Keratinocyte (primary cell): ENCODE measurements around the gene PID1.

Source experiments
- CTCF ChIP-seq, 3 experiments: IDR thresholded peaks in 1 of 3; conservative IDR thresholded peaks in 1 of 3; optimal IDR thresholded peaks in 1 of 3; 2 replicates in 2 of 3; 3 replicates in 1 of 3; pipeline versions ENCODE3 to v1.5.1; 2011; ENCODE audit warnings: low read length in 3 of 3, mild to moderate bottlenecking in 3 of 3, moderate library complexity in 2 of 3, control low read depth in 1 of 3, inconsistent platforms in 1 of 3; ENCODE audit not compliant: insufficient read depth in 2 of 3; ENCODE audit errors: extremely low read depth in 1 of 3
- EZH2 ChIP-seq: IDR thresholded peaks from one replicate; pipeline ENCODE4 v1.6.1; 2012; ENCODE audit warnings: inconsistent platforms, mild to moderate bottlenecking, low read length, moderate library complexity

DNA sequence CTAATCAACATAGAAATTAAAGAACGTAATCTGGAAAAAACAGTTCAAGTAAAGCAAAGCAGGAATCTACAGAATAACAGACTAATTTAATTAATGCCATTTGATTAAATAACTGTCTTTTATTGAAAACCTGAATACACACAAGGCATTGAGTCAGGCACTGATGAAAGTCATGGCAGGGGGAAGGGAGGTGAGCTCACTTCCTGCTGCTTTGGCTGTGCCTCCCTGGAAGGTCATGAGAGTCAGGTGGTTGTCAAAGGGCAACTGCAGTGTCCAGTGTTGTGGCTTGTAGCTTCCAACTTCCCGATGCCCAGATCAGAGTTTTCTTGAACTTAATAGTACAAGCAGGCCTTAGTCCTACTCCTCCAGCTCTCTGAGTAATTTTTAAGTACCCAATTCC is 180.9 kb downstream of the PID1 start:
- TF ChIP-seq EZH2 (no peak), CTCF (optimal IDR thresholded peaks at IDR 0.05 in 1 of 3, IDR thresholded peaks at IDR 0.05 in 1 of 3, conservative IDR thresholded peaks at IDR 0.05 in 1 of 3; ENCODE audit: extremely low read depth in 1 of 3, insufficient read depth in 2 of 3, low read length in 3 of 3) (no peak)
